GM12872 (cell line): Measurements from ENCODE around the gene PODXL2.

Experiments
- CTCF ChIP-seq: IDR thresholded peaks from 3 replicates; pipeline ENCODE4 v1.5.1; 2011; ENCODE audit warnings: low read depth, mild to moderate bottlenecking, low read length, moderate library complexity; ENCODE audit not compliant: insufficient read depth

The PODXL2 gene

GRCh38 chr3:127654374-127654773 is 25.4 kb downstream of the PODXL2 start:
- TF ChIP-seq CTCF: no peak

- no peak for TF ChIP-seq CTCF
Measured at GRCh38 chr3:127655641-127656040, 26.7 kb downstream of the PODXL2 start.

- no peak for TF ChIP-seq CTCF
Measured at GRCh38 chr3:127656906-127657305, 27.9 kb downstream of the PODXL2 start.

GRCh38 chr3:127658234-127658633 is 29.2 kb downstream of the PODXL2 start:
- TF ChIP-seq CTCF: no peak

GRCh38 chr3:127660621-127661251 is 31.8 kb downstream of the PODXL2 start:
- TF ChIP-seq CTCF: no peak

- no peak for TF ChIP-seq CTCF
Measured at GRCh38 chr3:127661600-127661999, 32.6 kb downstream of the PODXL2 start.

GRCh38 chr3:127662001-127662469 is 33.0 kb downstream of the PODXL2 start:
- no peak for TF ChIP-seq CTCF
